ENCODE data around the gene WWP2. TPM values are rescaled to one million over a fixed set of nuclear protein-coding genes. Genes with fewer than 3 reads are reported as not detected.
A peak's percentile ranks its signal among the peaks of the same experiment; 100 is the strongest.

WWP2 gene
- total and polyA plus RNA-seq, 2 experiments from 2014 or later, result 18.5 to 19.0 TPM

- no peaks in the 10 kb centered on the region for H3K9me2 ChIP-seq (ENCODE audit: insufficient read depth)
- no peak overlapping the region for H3K9ac ChIP-seq
- H3K4me3 ChIP-seq, result no peak overlapping the region
- no peak overlapping the region for H3K27ac ChIP-seq
- no peak for TF ChIP-seq EZH2 (IDR thresholded peaks at IDR 0.05; ENCODE audit: insufficient read depth, poor library complexity, severe bottlenecking)
- no peak for TF ChIP-seq EZH2phosphoT487 (IDR thresholded peaks at IDR 0.05; ENCODE audit: insufficient read depth, low read depth)
- H4K20me1 ChIP-seq (ENCODE audit: insufficient read depth), result no peaks in the 10 kb centered on the region
- H3K79me2 ChIP-seq (ENCODE audit: insufficient read depth), result no peaks in the 10 kb centered on the region
- peaks cover 3% of the 10 kb centered on the region; the same call in 1 of the 2 replicates for H3K36me3 ChIP-seq (ENCODE audit: low read depth)
- DNase-seq, result no peak
- H2AFZ ChIP-seq, result no peak overlapping the region
- no peaks in the 10 kb centered on the region for H3K27me3 ChIP-seq (replicated peaks; ENCODE audit: insufficient read depth)
- no peaks in the 10 kb centered on the region for H3K4me1 ChIP-seq (ENCODE audit: insufficient read depth)
- H3F3A ChIP-seq (ENCODE audit: insufficient read depth), result 0 out of 2 replicates have a peak, but pooled peaks cover 3% of the 10 kb centered on the region
- 96 to 97% methylated on average over 4 of the region's 4 CpGs for WGBS, 2 experiments (ENCODE audit: low coverage in 1 of 2, low lambda C conversion rate in 2 of 2, missing lambda C conversion rate in 2 of 2)
- in situ Hi-C loops (cut with MboI), result no loop called here
- no peak overlapping the region for H3K4me2 ChIP-seq (ENCODE audit: unreplicated experiment)
- no peaks in the 10 kb centered on the region for H3K9me3 ChIP-seq (ENCODE audit: low read depth)
Observed at GRCh38 chr16:69793526-69793925, 31.4 kb downstream of the WWP2 start.

GRCh38 chr16:69794486-69794885, 32.4 kb downstream of the WWP2 start:
- Histone ChIP-seq H2AFZ (no peak overlapping the region), H3K36me3 (ENCODE audit: low read depth) (no peaks in the 10 kb centered on the region; the same call in 1 of the 2 replicates), H3K27me3 (replicated peaks; ENCODE audit: insufficient read depth) (no peaks in the 10 kb centered on the region), H3K27ac (no peak overlapping the region), H3K4me3 (no peak overlapping the region), H3K9me3 (ENCODE audit: low read depth) (no peaks in the 10 kb centered on the region), H3K79me2 (ENCODE audit: insufficient read depth) (no peaks in the 10 kb centered on the region), H3K4me2 (ENCODE audit: unreplicated experiment) (no peak overlapping the region), H3K9ac (no peak overlapping the region), H4K20me1 (ENCODE audit: insufficient read depth) (no peaks in the 10 kb centered on the region), H3K4me1 (ENCODE audit: insufficient read depth) (no peaks in the 10 kb centered on the region), H3K9me2 (ENCODE audit: insufficient read depth) (no peaks in the 10 kb centered on the region), H3F3A (ENCODE audit: insufficient read depth) (0 out of 2 replicates have a peak, but pooled peaks cover 3% of the 10 kb centered on the region)
- TF ChIP-seq EZH2phosphoT487 (IDR thresholded peaks at IDR 0.05; ENCODE audit: insufficient read depth, low read depth) (no peak), EZH2 (IDR thresholded peaks at IDR 0.05; ENCODE audit: insufficient read depth, poor library complexity, severe bottlenecking) (no peak)
- WGBS, 2 experiments (ENCODE audit: low coverage in 1 of 2, low lambda C conversion rate in 2 of 2, missing lambda C conversion rate in 2 of 2), result 36 to 44% methylated on average over 2 of the region's 2 CpGs
- no peak for DNase-seq
- in situ Hi-C loops (cut with MboI), result no loop called here

- Histone ChIP-seq H3K4me2 (ENCODE audit: unreplicated experiment) (no peak overlapping the region), H3K9me2 (ENCODE audit: insufficient read depth) (no peaks in the 10 kb centered on the region), H2AFZ (no peak overlapping the region), H4K20me1 (ENCODE audit: insufficient read depth) (no peaks in the 10 kb centered on the region), H3K9ac (no peak overlapping the region), H3K27ac (no peak overlapping the region), H3K9me3 (ENCODE audit: low read depth) (no peaks in the 10 kb centered on the region), H3K36me3 (ENCODE audit: low read depth) (no peaks in the 10 kb centered on the region), H3K27me3 (replicated peaks; ENCODE audit: insufficient read depth) (no peaks in the 10 kb centered on the region), H3K79me2 (ENCODE audit: insufficient read depth) (no peaks in the 10 kb centered on the region), H3K4me1 (ENCODE audit: insufficient read depth) (no peaks in the 10 kb centered on the region), H3K4me3 (no peak overlapping the region), H3F3A (ENCODE audit: insufficient read depth) (0 out of 2 replicates have a peak, but pooled peaks cover 3% of the 10 kb centered on the region)
- TF ChIP-seq EZH2phosphoT487 (IDR thresholded peaks at IDR 0.05; ENCODE audit: insufficient read depth, low read depth), result no peak
- no peak for TF ChIP-seq EZH2 (IDR thresholded peaks at IDR 0.05; ENCODE audit: insufficient read depth, poor library complexity, severe bottlenecking)
- peak; percentile 78 for DNase-seq
- in situ Hi-C loops (cut with MboI), result no loop called here
- 37 to 38% methylated on average over 19 of the region's 19 CpGs for WGBS, 2 experiments (ENCODE audit: low coverage in 1 of 2, low lambda C conversion rate in 2 of 2, missing lambda C conversion rate in 2 of 2)
Observed at GRCh38 chr16:69796285-69797118, 34.4 kb downstream of the WWP2 start.

- H3K9ac ChIP-seq, result no peak overlapping the region
- H3K4me2 ChIP-seq (ENCODE audit: unreplicated experiment), result peak overlapping the region; percentile 56
- H3K79me2 ChIP-seq (ENCODE audit: insufficient read depth), result no peaks in the 10 kb centered on the region
- H3K4me1 ChIP-seq (ENCODE audit: insufficient read depth), result no peaks in the 10 kb centered on the region
- 42 to 45% methylated on average over 8 of the region's 8 CpGs for WGBS, 2 experiments (ENCODE audit: low coverage in 1 of 2, low lambda C conversion rate in 2 of 2, missing lambda C conversion rate in 2 of 2)
- no peak overlapping the region for H2AFZ ChIP-seq
- in situ Hi-C loops (cut with MboI), result no loop called here
- TF ChIP-seq EZH2 (IDR thresholded peaks at IDR 0.05; ENCODE audit: insufficient read depth, poor library complexity, severe bottlenecking), result no peak
- TF ChIP-seq EZH2phosphoT487 (IDR thresholded peaks at IDR 0.05; ENCODE audit: insufficient read depth, low read depth), result no peak
- no peak overlapping the region for H3K27ac ChIP-seq
- H3K27me3 ChIP-seq (replicated peaks; ENCODE audit: insufficient read depth), result no peaks in the 10 kb centered on the region
- H4K20me1 ChIP-seq (ENCODE audit: insufficient read depth), result no peaks in the 10 kb centered on the region
- H3F3A ChIP-seq (ENCODE audit: insufficient read depth), result 0 out of 2 replicates have a peak, but pooled peaks cover 3% of the 10 kb centered on the region
- H3K9me3 ChIP-seq (ENCODE audit: low read depth), result no peaks in the 10 kb centered on the region
- no peak overlapping the region; the same call in 1 of the 2 replicates for H3K4me3 ChIP-seq
- 0 out of 2 replicates have a peak, but pooled peaks cover 3% of the 10 kb centered on the region for H3K36me3 ChIP-seq (ENCODE audit: low read depth)
- peak; percentile 43 for DNase-seq
- no peaks in the 10 kb centered on the region for H3K9me2 ChIP-seq (ENCODE audit: insufficient read depth)
Observed at GRCh38 chr16:69798466-69798865, 36.3 kb downstream of the WWP2 start.
